HEK293T (cell line): ENCODE results near the gene GANC.
"Not testable (repeated sequence)": the region's sequence is repeated elsewhere in the genome, so short reads cannot be mapped to it uniquely, and the experiment has no call there.

Experiments used
- CTCF ChIA-PET: fragments of 350-600 bp; formaldehyde crosslinking; extraction: SDS; loops from one replicate; lab custom pipeline; 2021; ENCODE audit warnings: antibody characterized with exemption, inconsistent platforms; lab: Yijun Ruan, JAX
- POLR2A ChIA-PET: fragments of 350-600 bp; formaldehyde crosslinking; extraction: SDS; loops from one replicate; lab custom pipeline; 2020; ENCODE audit warnings: antibody characterized with exemption, inconsistent platforms; lab: Yijun Ruan, JAX
- DNase-seq: peaks from one replicate; pipeline ENCODE4 v3.0.0; 2012; ENCODE audit warnings: mixed read lengths; ENCODE audit errors: extremely low spot score
- ARNT ChIP-seq: fragments of 450-650 bp; IDR thresholded peaks from 2 replicates; pipeline ENCODE4 v1.6.1; 2017; ENCODE audit warnings: mild to moderate bottlenecking
- BHLHE40 ChIP-seq: fragments of 450-650 bp; IDR thresholded peaks from 2 replicates; pipeline ENCODE4 v1.6.1; 2016; ENCODE audit warnings: mild to moderate bottlenecking, moderate library complexity, borderline replicate concordance
- CTBP1 ChIP-seq: fragments of 450-650 bp; IDR thresholded peaks from 2 replicates; pipeline ENCODE4 v1.6.1; 2016; ENCODE audit warnings: borderline replicate concordance
- ELF4 ChIP-seq: fragments of 450-650 bp; IDR thresholded peaks from 2 replicates; pipeline ENCODE4 v1.6.1; 2017; ENCODE audit warnings: antibody characterized with exemption
- FOXA1 ChIP-seq: fragments of 450-650 bp; IDR thresholded peaks from 2 replicates; pipeline ENCODE4 v1.6.1; 2016; ENCODE audit warnings: mild to moderate bottlenecking
- FOXK2 ChIP-seq: fragments of 450-650 bp; IDR thresholded peaks from 2 replicates; pipeline ENCODE4 v1.6.1; 2016; ENCODE audit warnings: mild to moderate bottlenecking
- FOXM1 ChIP-seq: fragments of 450-650 bp; IDR thresholded peaks from 2 replicates; pipeline ENCODE4 v1.6.1; 2017; ENCODE audit warnings: mild to moderate bottlenecking, borderline replicate concordance
- HDGF ChIP-seq: fragments of 450-650 bp; IDR thresholded peaks from 2 replicates; pipeline ENCODE4 v1.6.1; 2017; ENCODE audit warnings: antibody characterized with exemption, borderline replicate concordance
- L3MBTL2 ChIP-seq: fragments of 450-650 bp; conservative IDR thresholded peaks from 2 replicates; pipeline ENCODE4 v1.6.1; 2016; ENCODE audit warnings: mild to moderate bottlenecking
- LEF1 ChIP-seq: fragments of 450-650 bp; IDR thresholded peaks from 2 replicates; pipeline ENCODE4 v1.6.1; 2017; ENCODE audit warnings: mild to moderate bottlenecking, borderline replicate concordance
- NFRKB ChIP-seq: fragments of 450-650 bp; IDR thresholded peaks from 2 replicates; pipeline ENCODE4 v1.6.1; 2016; ENCODE audit warnings: mild to moderate bottlenecking, moderate library complexity
- SP1 ChIP-seq: fragments of 450-650 bp; IDR thresholded peaks from 2 replicates; pipeline ENCODE4 v1.6.1; 2017
- SUZ12 ChIP-seq: fragments of 450-650 bp; IDR thresholded peaks from 2 replicates; pipeline ENCODE4 v1.6.1; 2016; ENCODE audit warnings: mild to moderate bottlenecking
- TARDBP ChIP-seq: fragments of 450-650 bp; IDR thresholded peaks from 2 replicates; pipeline ENCODE4 v1.6.1; 2016
- ZNF384 ChIP-seq: fragments of 450-650 bp; IDR thresholded peaks from 2 replicates; pipeline ENCODE4 v1.6.1; 2016
- TF ChIP-seq, protein P1 (sequence below): fragments of 450-650 bp; IDR thresholded peaks from 2 replicates; pipeline ENCODE4 v1.6.1; 2016

Gene GANC

DNA sequence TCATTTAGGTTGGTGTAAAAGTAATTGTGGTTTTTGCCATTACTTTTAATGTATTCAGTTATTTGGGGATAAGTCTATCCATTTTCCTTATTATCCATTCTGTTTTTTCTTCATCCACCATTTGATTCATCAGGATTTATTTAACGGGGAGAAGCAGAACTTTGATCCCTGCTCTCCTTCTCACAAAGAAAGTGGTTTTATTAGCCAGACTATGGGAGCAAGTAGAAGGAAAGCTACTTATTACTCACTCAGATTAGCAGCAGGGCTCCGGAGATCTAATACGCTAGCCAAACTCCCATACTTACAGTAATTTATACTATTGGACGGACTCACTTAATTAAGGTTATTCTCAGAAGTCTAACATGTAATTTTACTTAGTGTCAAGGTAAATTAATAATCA, 14.9 kb downstream of the GANC start:
- no peak for DNase-seq
- TF ChIP-seq SUZ12 = no peak
- TF ChIP-seq FOXM1 = no peak
- TF ChIP-seq TARDBP = no peak
- no peak for TF ChIP-seq HDGF
- no peak for TF ChIP-seq CTBP1
- no peak for TF ChIP-seq ZNF384
- TF ChIP-seq FOXA1 = no peak
- no peak for TF ChIP-seq BHLHE40
- TF ChIP-seq NFRKB = no peak
- TF ChIP-seq LEF1 = no peak
- TF ChIP-seq ELF4 = no peak
- TF ChIP-seq, protein P1, sequence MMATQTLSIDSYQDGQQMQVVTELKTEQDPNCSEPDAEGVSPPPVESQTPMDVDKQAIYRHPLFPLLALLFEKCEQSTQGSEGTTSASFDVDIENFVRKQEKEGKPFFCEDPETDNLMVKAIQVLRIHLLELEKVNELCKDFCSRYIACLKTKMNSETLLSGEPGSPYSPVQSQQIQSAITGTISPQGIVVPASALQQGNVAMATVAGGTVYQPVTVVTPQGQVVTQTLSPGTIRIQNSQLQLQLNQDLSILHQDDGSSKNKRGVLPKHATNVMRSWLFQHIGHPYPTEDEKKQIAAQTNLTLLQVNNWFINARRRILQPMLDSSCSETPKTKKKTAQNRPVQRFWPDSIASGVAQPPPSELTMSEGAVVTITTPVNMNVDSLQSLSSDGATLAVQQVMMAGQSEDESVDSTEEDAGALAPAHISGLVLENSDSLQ = no peak
- no peak for TF ChIP-seq SP1
- TF ChIP-seq L3MBTL2 = no peak
- no peak for TF ChIP-seq ARNT
- TF ChIP-seq FOXK2 = no peak
- POLR2A ChIA-PET = no interaction called here
- CTCF ChIA-PET = no interaction called here

DNA sequence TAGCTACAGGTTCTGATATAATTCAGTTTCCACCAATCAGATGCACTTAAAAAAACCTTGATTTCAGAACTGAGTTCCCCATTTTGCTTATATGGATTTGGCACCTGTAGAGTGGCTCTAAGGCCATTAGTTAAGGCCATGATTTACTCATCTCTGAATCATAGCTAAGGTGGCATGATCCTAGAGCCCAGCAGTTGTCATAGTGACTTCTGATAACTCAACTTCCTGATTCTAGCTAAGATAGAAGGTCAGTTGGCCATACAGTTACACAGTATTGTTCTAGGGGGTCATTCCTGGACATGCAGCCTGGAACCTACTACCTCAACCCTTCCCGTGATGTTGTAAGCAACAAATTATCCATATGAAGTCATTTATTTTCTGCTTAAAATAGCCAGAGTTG, 16.2 kb downstream of the GANC start:
- POLR2A ChIA-PET = no interaction called here
- CTCF ChIA-PET = no interaction called here
- TF ChIP-seq LEF1 (no peak), SUZ12 (no peak), ZNF384 (no peak), FOXK2 (no peak), FOXM1 (no peak), TARDBP (no peak), SP1 (no peak)
- TF ChIP-seq, protein P1 = no peak
- DNase-seq = no peak

DNA sequence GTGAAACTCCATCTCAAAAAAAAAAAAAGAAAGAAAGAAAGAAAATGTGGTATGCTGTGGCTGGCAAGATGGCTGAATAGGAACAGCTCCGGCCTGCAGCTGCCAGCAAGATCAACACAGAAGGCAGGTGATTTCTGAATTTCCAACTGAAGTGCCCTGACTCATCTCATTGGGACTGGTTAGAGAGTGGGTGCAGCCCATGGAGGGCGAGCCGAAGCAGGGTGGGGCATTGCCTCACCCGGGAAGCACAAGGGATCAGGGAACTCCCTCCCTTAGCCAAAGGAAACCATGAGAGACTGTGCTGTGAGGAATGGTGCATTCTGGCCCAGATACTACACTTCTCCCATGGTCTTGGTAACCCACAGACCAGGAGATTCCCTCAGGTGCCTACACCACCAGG, 28.0 kb downstream of the GANC start:
- DNase-seq, CTCF ChIA-PET, POLR2A ChIA-PET: not testable (repeated sequence)

DNA sequence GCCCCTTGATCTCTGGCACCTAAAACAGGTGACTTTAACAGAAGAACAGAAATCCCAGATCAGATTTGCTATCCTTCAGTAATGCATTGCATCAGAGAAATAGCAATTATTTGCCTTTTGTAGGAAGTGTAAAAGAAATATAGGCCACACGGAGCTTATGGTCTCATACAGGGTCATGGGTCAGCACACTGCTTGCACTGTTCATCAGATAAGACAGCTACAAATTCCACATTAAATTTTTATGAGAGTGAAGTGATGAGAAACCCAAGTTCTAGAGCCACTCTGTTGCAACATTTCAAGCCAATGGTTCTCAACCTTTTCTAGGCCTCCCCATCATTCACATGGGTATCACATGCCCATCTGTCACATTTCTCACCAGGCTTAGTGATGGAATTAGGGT, 33.7 kb downstream of the GANC start:
- CTCF ChIA-PET = no interaction called here
- TF ChIP-seq FOXK2 (no peak), FOXM1 (no peak), L3MBTL2 (no peak), ARNT (no peak), ZNF384 (no peak), CTBP1 (no peak), SUZ12 (no peak), SP1 (no peak), ELF4 (no peak), BHLHE40 (no peak), TARDBP (no peak), NFRKB (no peak)
- TF ChIP-seq, protein P1 = no peak
- POLR2A ChIA-PET = interaction anchor here (1.1 kb wide), 1 partner anchor 33 kb away, joined by 3 read pairs; the partner anchor contains the start of genes GANC and TMEM87A
- no peak for DNase-seq

DNA sequence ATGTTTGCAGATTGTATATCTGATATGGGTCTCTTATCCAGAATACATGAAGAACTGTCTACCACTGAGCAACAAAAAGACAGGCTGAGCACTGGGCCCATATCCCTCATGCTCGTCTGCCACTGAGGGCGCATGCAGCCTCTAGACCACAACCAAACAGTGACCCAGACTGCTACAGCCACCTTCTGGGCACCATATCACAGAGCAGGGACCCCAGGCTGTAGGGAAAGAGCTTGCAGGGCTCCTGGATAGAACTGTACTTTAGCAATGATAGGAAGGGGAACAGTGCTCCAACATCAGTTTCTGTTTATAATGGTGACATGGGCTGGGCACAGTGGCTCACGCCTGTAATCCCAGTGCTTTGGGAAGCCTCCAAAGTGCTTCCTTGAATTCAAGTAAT, 40.5 kb downstream of the GANC start:
- TF ChIP-seq L3MBTL2 (no peak), NFRKB (no peak), FOXA1 (no peak), FOXM1 (no peak), ZNF384 (no peak), ARNT (no peak), LEF1 (no peak)
- ChIA-PET POLR2A (no interaction called here), CTCF (no interaction called here)
- DNase-seq = no peak

DNA sequence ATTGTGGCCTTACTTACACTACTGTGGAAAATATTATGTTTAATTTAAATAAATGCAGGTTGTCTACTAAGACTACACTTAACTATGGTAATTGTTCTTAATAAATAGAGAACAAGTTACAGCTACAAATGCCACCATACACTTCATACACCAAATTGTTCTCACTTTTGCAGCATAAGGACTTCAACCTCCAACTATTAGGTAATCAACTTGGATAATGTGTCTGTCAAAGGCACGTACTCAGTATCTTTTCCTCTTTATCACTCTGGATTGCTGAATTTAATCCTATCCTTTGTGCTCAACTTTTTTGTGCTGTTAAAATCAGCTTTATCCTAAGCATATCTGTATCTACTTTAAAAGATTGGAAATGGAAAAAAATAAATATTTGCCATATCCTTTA, 41.8 kb downstream of the GANC start:
- ChIA-PET CTCF (no interaction called here), POLR2A (interaction anchor here (1.0 kb wide), 1 partner anchor 41 kb away, joined by 3 read pairs; the partner anchor contains the start of genes GANC and TMEM87A)
- DNase-seq = no peak
- no peak for TF ChIP-seq TARDBP
- TF ChIP-seq, protein P1 = no peak
- no peak for TF ChIP-seq FOXK2

DNA sequence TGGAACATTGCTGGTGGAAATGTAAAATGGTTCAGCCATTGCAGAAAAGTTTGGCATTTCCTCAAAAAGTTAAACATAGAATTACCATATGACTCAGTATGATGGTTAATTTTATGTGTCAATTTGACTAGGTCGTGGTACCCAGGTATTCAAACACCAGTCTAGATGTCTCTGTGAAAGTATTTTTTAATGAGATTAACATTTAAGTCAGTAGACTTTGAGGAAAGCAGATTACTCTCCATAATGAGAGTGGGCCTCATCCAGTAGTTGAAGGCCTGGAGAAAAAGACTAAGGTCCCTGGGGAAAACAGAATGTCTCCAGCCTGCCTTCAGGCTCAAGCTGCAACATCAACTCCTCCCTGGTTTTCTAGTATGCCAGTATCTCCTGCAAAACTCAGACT, 42.5 kb downstream of the GANC start:
- no peak for DNase-seq
- TF ChIP-seq ELF4 (no peak), TARDBP (no peak), ARNT (no peak), LEF1 (no peak), L3MBTL2 (no peak), SUZ12 (no peak), HDGF (no peak), BHLHE40 (no peak), FOXK2 (no peak), FOXA1 (no peak), CTBP1 (no peak), FOXM1 (no peak)
- TF ChIP-seq, protein P1 = no peak
- CTCF ChIA-PET = no interaction called here
- POLR2A ChIA-PET = no interaction called here

DNA sequence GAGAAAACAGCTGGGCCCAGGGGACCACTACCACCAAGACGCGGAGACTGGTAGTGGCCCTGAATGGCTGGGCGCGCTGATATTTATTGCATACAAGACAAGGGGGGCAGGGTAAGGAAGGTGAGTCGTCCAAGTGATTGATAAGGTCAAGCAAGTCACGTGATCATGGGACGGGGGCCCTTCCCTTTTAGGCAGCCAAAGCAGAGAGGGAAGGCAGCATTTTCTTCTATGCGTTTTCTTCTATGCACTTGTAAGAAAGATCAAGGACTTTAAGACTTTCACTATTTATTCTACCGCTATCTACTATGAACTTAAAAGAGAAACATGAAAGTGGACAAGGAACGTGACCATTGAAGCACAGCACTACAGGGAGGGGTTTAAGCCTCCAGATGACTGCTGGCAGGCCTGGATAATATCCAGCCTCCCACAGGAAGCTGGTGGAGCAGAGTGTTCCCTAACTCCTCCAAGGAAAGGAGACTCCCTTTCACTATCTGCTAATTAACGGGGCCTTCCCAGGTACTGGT, 43.3 kb downstream of the GANC start:
- DNase-seq, CTCF ChIA-PET, POLR2A ChIA-PET: not testable (repeated sequence)
